C4-2B (cell line): ENCODE measurements around the gene MRPL45.

Experiments
- CTCF ChIP-seq: fragments of 450-650 bp; conservative IDR thresholded peaks from 2 replicates; pipeline ENCODE4 v1.5.1; 2017; ENCODE audit warnings: mild to moderate bottlenecking
- ZFX ChIP-seq: fragments of 450-650 bp; IDR thresholded peaks from 2 replicates; pipeline ENCODE4 v1.6.1; 2017

GRCh38 chr17:38353668-38354067 is 56.7 kb downstream of the MRPL45 start:
- TF ChIP-seq CTCF, result no peak
- TF ChIP-seq ZFX, result no peak
